NCI-H2227 (cell line): Measurements from ENCODE around the gene MBNL1.
"Not testable (repeated sequence)": the region's sequence is repeated elsewhere in the genome, so short reads cannot be mapped to it uniquely, and the experiment has no call there.

ENCODE experiments used
- DNase-seq: peaks from one replicate; lab custom pipeline; 2025; ENCODE audit not compliant: unreplicated experiment; lab: John Stamatoyannopoulos, UW

MBNL1 gene

GRCh38 chr3:152395764-152396163, 127.0 kb downstream of the MBNL1 start:
- DNase-seq, result no peak

- no peak for DNase-seq
Observed at GRCh38 chr3:152396867-152397266, 128.1 kb downstream of the MBNL1 start.

- DNase-seq, result not testable (repeated sequence)
Observed at GRCh38 chr3:152397348-152397747, 128.6 kb downstream of the MBNL1 start.

- DNase-seq, result peak; percentile 8
Observed at GRCh38 chr3:152398495-152398894, 129.8 kb downstream of the MBNL1 start.

GRCh38 chr3:152399374-152399773, 130.6 kb downstream of the MBNL1 start:
- no peak for DNase-seq

- no peak for DNase-seq
Observed at GRCh38 chr3:152400887-152401286, 132.2 kb downstream of the MBNL1 start.

- DNase-seq, result no peak
Observed at GRCh38 chr3:152402695-152403451, 134.1 kb downstream of the MBNL1 start.

- DNase-seq, result no peak
Observed at GRCh38 chr3:152403632-152404066, 134.9 kb downstream of the MBNL1 start.

GRCh38 chr3:152404976-152405375, 136.2 kb downstream of the MBNL1 start:
- no peak for DNase-seq

GRCh38 chr3:152405915-152406802, 137.4 kb downstream of the MBNL1 start:
- DNase-seq, result no peak

- no peak for DNase-seq
Observed at GRCh38 chr3:152413240-152413639, 144.5 kb downstream of the MBNL1 start.

- DNase-seq, result no peak
Observed at GRCh38 chr3:152416808-152417580, 148.3 kb downstream of the MBNL1 start.

GRCh38 chr3:152419748-152420147, 151.0 kb downstream of the MBNL1 start:
- DNase-seq, result no peak

- no peak for DNase-seq
Observed at GRCh38 chr3:152421162-152421561, 152.4 kb downstream of the MBNL1 start.

GRCh38 chr3:152426393-152426792, 157.7 kb downstream of the MBNL1 start:
- DNase-seq, result no peak

- no peak for DNase-seq
Observed at GRCh38 chr3:152428577-152428976, 159.8 kb downstream of the MBNL1 start.

GRCh38 chr3:152430223-152431002, 161.7 kb downstream of the MBNL1 start:
- DNase-seq, result no peak

- no peak for DNase-seq
Observed at GRCh38 chr3:152434142-152434541, 165.4 kb downstream of the MBNL1 start.

- DNase-seq, result not testable (repeated sequence)
Observed at GRCh38 chr3:152435210-152435609, 166.5 kb downstream of the MBNL1 start.
